Osteocyte (in vitro differentiated cells): ENCODE results near the gene MYH13. TPM values are rescaled to one million over a fixed set of nuclear protein-coding genes. Genes with fewer than 3 reads are reported as not detected.

ENCODE experiments used
- DNase-seq: peaks from one replicate; pipeline ENCODE4 v3.0.0; 2021; ENCODE audit warnings: mixed read lengths; ENCODE audit not compliant: unreplicated experiment; ENCODE audit errors: extremely low spot score
- H3K27ac Mint-ChIP-seq: one replicate; pipeline ENCODE4 v1.8.0; 2021; ENCODE audit warnings: mild to moderate bottlenecking, mixed read lengths; ENCODE audit not compliant: unreplicated experiment
- H3K27me3 Mint-ChIP-seq: one replicate; pipeline ENCODE4 v1.8.0; 2021; ENCODE audit warnings: mixed read lengths; ENCODE audit not compliant: unreplicated experiment
- H3K36me3 Mint-ChIP-seq: one replicate; pipeline ENCODE4 v1.8.0; 2021; ENCODE audit warnings: mixed read lengths; ENCODE audit not compliant: unreplicated experiment
- H3K4me1 Mint-ChIP-seq: one replicate; pipeline ENCODE4 v1.8.0; 2021; ENCODE audit warnings: mixed read lengths; ENCODE audit not compliant: unreplicated experiment
- H3K4me3 Mint-ChIP-seq: one replicate; pipeline ENCODE4 v1.8.0; 2021; ENCODE audit warnings: mild to moderate bottlenecking, moderate library complexity, mixed read lengths; ENCODE audit not compliant: unreplicated experiment
- H3K9me3 Mint-ChIP-seq: one replicate; pipeline ENCODE4 v1.8.0; 2021; ENCODE audit warnings: mixed read lengths; ENCODE audit not compliant: unreplicated experiment
- CTCF ChIP-seq: fragments of 200-600 bp; sonication (generic); IDR thresholded peaks from 2 replicates; pipeline ENCODE4 v1.5.0; 2021; ENCODE audit warnings: antibody characterized with exemption, mild to moderate bottlenecking, moderate library complexity
- total RNA-seq: library from RNA; stranded (reverse); gene quantifications from 2 replicates; pipeline ENCODE4 v1.2.1, GENCODE V29; 2021

Gene MYH13
- total RNA-seq, 1 donor from 2014 or later = not detected

- TF ChIP-seq CTCF = no peak
- no peak for DNase-seq
- H3K27me3 Mint-ChIP-seq = no peaks in the 10 kb centered on the region
- H3K9me3 Mint-ChIP-seq = no peaks in the 10 kb centered on the region
- no peak overlapping the region for H3K27ac Mint-ChIP-seq
- no peaks in the 10 kb centered on the region for H3K36me3 Mint-ChIP-seq
- H3K4me1 Mint-ChIP-seq = no peaks in the 10 kb centered on the region
- H3K4me3 Mint-ChIP-seq = no peak overlapping the region
Observed at GRCh38 chr17:10392880-10393279, 20.1 kb upstream of the MYH13 start.

DNA sequence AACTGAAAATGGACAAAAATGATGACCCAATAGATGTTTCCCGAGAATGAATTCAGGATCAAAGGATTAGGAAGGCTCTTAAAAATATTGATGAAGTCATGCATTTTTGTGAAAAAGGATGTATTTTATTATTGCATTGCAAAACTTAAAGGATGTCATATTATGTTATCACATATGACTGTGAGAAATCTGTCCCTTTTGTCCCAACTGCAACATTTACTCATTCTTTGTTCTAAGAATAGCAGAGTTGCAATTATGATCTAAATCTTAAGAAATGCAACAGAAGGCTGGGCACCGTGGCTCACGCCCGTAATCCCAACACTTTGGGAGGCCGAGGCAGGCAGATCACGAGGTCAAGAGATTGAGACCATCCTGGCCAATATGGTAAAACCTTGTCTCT lies 13.1 kb upstream of the MYH13 start:
- Mint-ChIP-seq H3K4me3 (no peak overlapping the region), H3K36me3 (no peaks in the 10 kb centered on the region), H3K9me3 (peaks cover 4% of the 10 kb centered on the region), H3K27me3 (no peaks in the 10 kb centered on the region), H3K27ac (no peak overlapping the region), H3K4me1 (no peaks in the 10 kb centered on the region)
- TF ChIP-seq CTCF = no peak
- DNase-seq = no peak

- Mint-ChIP-seq H3K27ac (no peak overlapping the region), H3K27me3 (no peaks in the 10 kb centered on the region), H3K36me3 (no peaks in the 10 kb centered on the region), H3K4me3 (no peak overlapping the region), H3K9me3 (peaks cover 4% of the 10 kb centered on the region), H3K4me1 (no peaks in the 10 kb centered on the region)
- no peak for DNase-seq
- no peak for TF ChIP-seq CTCF
Observed at GRCh38 chr17:10384175-10384574, 11.4 kb upstream of the MYH13 start.

DNA sequence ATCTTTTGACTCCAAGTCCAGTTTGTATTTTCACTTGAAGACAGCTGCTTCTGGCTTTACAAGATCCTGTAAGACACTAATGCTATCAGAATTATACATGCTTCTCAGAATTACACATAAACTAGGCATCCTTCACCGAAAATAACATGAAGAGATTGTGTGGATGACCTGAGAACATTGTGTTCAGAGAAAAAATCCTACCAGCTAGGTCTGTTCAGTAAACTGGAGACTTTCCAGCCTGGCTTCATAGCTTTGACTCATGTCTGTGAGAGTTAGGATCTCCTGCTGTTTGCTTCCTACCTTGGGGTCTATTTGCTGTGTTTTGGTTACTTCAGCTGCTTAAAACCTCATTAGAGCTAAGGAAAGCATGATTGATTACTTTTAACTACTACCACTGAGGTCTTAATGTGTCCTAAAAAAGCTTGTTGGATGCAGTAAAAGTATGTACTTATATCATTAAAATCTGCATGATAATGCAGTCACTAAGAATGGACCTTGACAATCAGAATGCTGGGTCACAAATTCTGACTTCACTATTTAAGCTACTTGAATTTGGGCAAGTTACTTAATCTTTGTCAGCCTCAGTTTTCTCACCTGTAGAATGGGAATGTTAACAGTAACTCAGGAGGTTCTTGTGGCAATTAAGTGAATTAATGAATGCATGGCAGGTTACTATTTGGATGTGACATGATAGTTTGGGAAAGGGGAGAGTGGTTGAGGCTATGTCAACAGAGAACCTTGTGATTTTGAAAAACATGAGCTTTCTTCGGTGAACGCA lies 8.0 kb upstream of the MYH13 start:
- H3K36me3 Mint-ChIP-seq = no peaks in the 10 kb centered on the region
- H3K4me3 Mint-ChIP-seq = no peak overlapping the region
- H3K27me3 Mint-ChIP-seq = no peaks in the 10 kb centered on the region
- no peak for TF ChIP-seq CTCF
- H3K9me3 Mint-ChIP-seq = peaks cover 4% of the 10 kb centered on the region
- no peaks in the 10 kb centered on the region for H3K4me1 Mint-ChIP-seq
- DNase-seq = no peak
- no peak overlapping the region for H3K27ac Mint-ChIP-seq

GRCh38 chr17:10370016-10370608 lies 2.7 kb downstream of the MYH13 start:
- no peak overlapping the region for H3K4me3 Mint-ChIP-seq
- no peak overlapping the region for H3K27ac Mint-ChIP-seq
- DNase-seq = peak; percentile 42
- no peaks in the 10 kb centered on the region for H3K36me3 Mint-ChIP-seq
- H3K4me1 Mint-ChIP-seq = no peaks in the 10 kb centered on the region
- peaks cover 3% of the 10 kb centered on the region for H3K9me3 Mint-ChIP-seq
- TF ChIP-seq CTCF = no peak
- peaks cover 2% of the 10 kb centered on the region for H3K27me3 Mint-ChIP-seq
